ENCODE data around the gene KANTR. TPM values are rescaled to one million over a fixed set of nuclear protein-coding genes. Genes with fewer than 3 reads are reported as not detected.

The KANTR gene
- total and polyA plus RNA-seq, 2 experiments from 2014 or later, result 6.4 to 15.5 TPM

- no peak overlapping the region for H3K27ac Mint-ChIP-seq
- H3K27me3 ChIP-seq (ENCODE audit: insufficient read depth), result no peaks in the 10 kb centered on the region
- no peak overlapping the region for H2AFZ ChIP-seq
- H3K27me3 Mint-ChIP-seq (ENCODE audit: insufficient read depth, low read depth, poor library complexity), result no peaks in the 10 kb centered on the region
- no peaks in the 10 kb centered on the region for H3K4me1 Mint-ChIP-seq
- no peaks in the 10 kb centered on the region for H3K79me2 ChIP-seq (replicated peaks; ENCODE audit: insufficient read depth)
- H3K36me3 ChIP-seq (ENCODE audit: insufficient read depth), result no peaks in the 10 kb centered on the region
- no peak for ATAC-seq
- no peak overlapping the region for H3K4me3 Mint-ChIP-seq
- DNase-seq (ENCODE audit: low spot score), result no peak
- TF ChIP-seq ETS1 (IDR thresholded peaks at IDR 0.05) (no peak), JUNB (IDR thresholded peaks at IDR 0.05; ENCODE audit: unreplicated experiment) (no peak), CTCF (conservative IDR thresholded peaks at IDR 0.05; ENCODE audit: low read depth in 2 of 2) (no peak), REST (IDR thresholded peaks at IDR 0.05; ENCODE audit: unreplicated experiment) (no peak), NANOG (IDR thresholded peaks at IDR 0.05; ENCODE audit: borderline replicate concordance) (no peak), POLR2AphosphoS5 (IDR thresholded peaks at IDR 0.05; ENCODE audit: low read depth) (no peak), ZNF462 (CRISPR knock-in tag; IDR thresholded peaks at IDR 0.05) (no peak), STAT1 (IDR thresholded peaks at IDR 0.05; ENCODE audit: unreplicated experiment) (no peak), CREB1 (CRISPR knock-in tag; IDR thresholded peaks at IDR 0.05; ENCODE audit: low read depth) (no peak), ZNF114 (CRISPR knock-in tag; IDR thresholded peaks at IDR 0.05) (no peak), EZH2phosphoT487 (IDR thresholded peaks at IDR 0.05; ENCODE audit: unreplicated experiment) (no peak)
- H3K9me2 ChIP-seq (ENCODE audit: insufficient read depth), result no peaks in the 10 kb centered on the region
- no peak overlapping the region for H3K4me2 ChIP-seq
- H3K36me3 Mint-ChIP-seq (ENCODE audit: low read depth), result no peaks in the 10 kb centered on the region
- no peak overlapping the region for H3K27ac ChIP-seq (ENCODE audit: low read depth)
- H4K20me1 ChIP-seq (replicated peaks; ENCODE audit: insufficient read depth), result no peaks in the 10 kb centered on the region
- H3K4me1 ChIP-seq (ENCODE audit: insufficient read depth), result no peaks in the 10 kb centered on the region; the same call in 1 of the 2 replicates
- no peaks in the 10 kb centered on the region for H3K9me3 Mint-ChIP-seq
- no peak overlapping the region for H3K4me3 ChIP-seq
- no peaks in the 10 kb centered on the region for H3F3A ChIP-seq (replicated peaks; ENCODE audit: low read depth)
Measured at GRCh38 chrX:53065104-53065503, 28.8 kb upstream of the KANTR start.
